Measurements from ENCODE around the gene HSPBP1. TPM values are rescaled to one million over a fixed set of nuclear protein-coding genes. Genes with fewer than 3 reads are reported as not detected.
A peak's percentile ranks its signal among the peaks of the same experiment; 100 is the strongest.

HSPBP1 gene
- total RNA-seq, 1 donor from 2014 or later = 22.7 TPM

DNA sequence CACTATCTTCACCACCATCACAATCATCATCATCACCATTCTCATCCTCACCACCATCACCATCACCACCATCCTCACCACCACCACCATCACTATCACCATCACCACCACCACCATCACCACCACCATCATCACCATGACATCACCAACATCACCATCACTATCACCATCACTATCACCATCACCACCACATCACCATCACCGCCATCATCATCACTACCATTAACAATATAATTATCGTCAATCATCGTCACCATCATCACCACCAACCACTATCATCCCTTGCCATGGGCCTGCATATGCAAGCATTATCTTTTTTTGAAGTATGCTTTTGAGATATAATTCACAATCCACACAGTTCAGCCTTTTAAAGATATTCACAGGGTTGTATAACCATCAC is 13.5 kb downstream of the HSPBP1 start:
- H3K4me3 Mint-ChIP-seq (ENCODE audit: unreplicated experiment) = no peak overlapping the region

GRCh38 chr19:55265723-55266386 is 14.1 kb downstream of the HSPBP1 start:
- Mint-ChIP-seq H3K36me3 (ENCODE audit: low read depth) (peaks cover 6% of the 10 kb centered on the region), H3K4me3 (ENCODE audit: unreplicated experiment) (no peak overlapping the region), H3K27ac (ENCODE audit: unreplicated experiment) (no peak overlapping the region), H3K4me1 (ENCODE audit: low read depth) (no peaks in the 10 kb centered on the region), H3K9me3 (ENCODE audit: low read depth) (peaks cover 6% of the 10 kb centered on the region), H3K27me3 (ENCODE audit: low read depth) (no peaks in the 10 kb centered on the region)
- peak; percentile 88 for DNase-seq (ENCODE audit: low spot score)
- no peak for TF ChIP-seq CTCF (IDR thresholded peaks at IDR 0.05)

More for the DNA sequence above, 13.5 kb downstream of the HSPBP1 start:
- Mint-ChIP-seq H3K27me3 (ENCODE audit: low read depth) (no peaks in the 10 kb centered on the region), H3K27ac (ENCODE audit: unreplicated experiment) (no peak overlapping the region), H3K36me3 (ENCODE audit: low read depth) (peaks cover 6% of the 10 kb centered on the region), H3K4me1 (ENCODE audit: low read depth) (no peaks in the 10 kb centered on the region), H3K9me3 (ENCODE audit: low read depth) (peaks cover 6% of the 10 kb centered on the region)
- TF ChIP-seq CTCF (IDR thresholded peaks at IDR 0.05) = no peak
- no peak for DNase-seq (ENCODE audit: low spot score)

DNA sequence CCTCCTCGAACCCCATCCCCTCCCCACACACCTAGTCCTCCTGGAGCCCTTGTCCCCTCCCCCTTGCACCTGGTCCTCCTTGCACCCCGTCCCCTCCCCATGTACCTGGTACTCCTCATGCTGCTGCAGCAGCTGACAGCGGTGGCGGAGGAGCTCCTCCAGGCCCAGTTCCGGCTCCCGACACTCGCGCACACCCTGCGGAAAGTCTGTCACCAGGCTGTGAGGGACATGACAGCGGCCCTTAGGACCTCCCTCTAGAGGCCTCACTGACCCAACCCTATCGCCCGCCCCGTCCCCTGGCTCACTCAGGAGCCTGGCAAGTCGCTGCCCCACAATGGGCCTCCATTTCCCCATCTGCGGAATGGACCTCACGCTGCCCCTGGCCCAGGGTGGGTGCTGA is 14.7 kb downstream of the HSPBP1 start:
- Mint-ChIP-seq H3K4me3 (ENCODE audit: unreplicated experiment) (no peak overlapping the region), H3K36me3 (ENCODE audit: low read depth) (peaks cover 6% of the 10 kb centered on the region), H3K27ac (ENCODE audit: unreplicated experiment) (no peak overlapping the region), H3K9me3 (ENCODE audit: low read depth) (peaks cover 6% of the 10 kb centered on the region), H3K4me1 (ENCODE audit: low read depth) (peaks cover 3% of the 10 kb centered on the region), H3K27me3 (ENCODE audit: low read depth) (no peaks in the 10 kb centered on the region)
- no peak for TF ChIP-seq CTCF (IDR thresholded peaks at IDR 0.05)
- peak; percentile 67 for DNase-seq (ENCODE audit: low spot score)

DNA sequence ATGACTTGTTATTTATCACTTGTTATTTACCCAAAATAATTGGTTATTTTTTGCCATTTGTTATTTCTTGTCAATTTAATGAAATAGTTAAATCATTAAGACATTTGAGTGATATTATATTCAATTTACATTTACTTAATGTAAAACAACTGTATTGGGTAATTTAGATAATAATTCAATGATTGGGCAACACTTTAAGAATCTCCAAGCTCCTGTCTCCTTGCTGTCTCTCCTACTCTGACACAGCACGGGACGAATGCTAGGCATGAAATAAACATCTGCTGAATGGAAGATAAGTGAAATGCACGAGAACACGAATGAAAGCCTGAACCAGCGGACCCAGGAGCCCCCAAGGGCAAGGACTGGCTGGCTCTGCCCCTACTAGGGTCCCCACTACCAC is 15.4 kb downstream of the HSPBP1 start:
- peaks cover 8% of the 10 kb centered on the region for H3K4me1 Mint-ChIP-seq (ENCODE audit: low read depth)
- no peaks in the 10 kb centered on the region for H3K27me3 Mint-ChIP-seq (ENCODE audit: low read depth)
- H3K9me3 Mint-ChIP-seq (ENCODE audit: low read depth) = peaks cover 6% of the 10 kb centered on the region
- peaks cover 6% of the 10 kb centered on the region for H3K36me3 Mint-ChIP-seq (ENCODE audit: low read depth)
- H3K27ac Mint-ChIP-seq (ENCODE audit: unreplicated experiment) = no peak overlapping the region
- H3K4me3 Mint-ChIP-seq (ENCODE audit: unreplicated experiment) = no peak overlapping the region
- TF ChIP-seq CTCF (IDR thresholded peaks at IDR 0.05) = no peak
- no peak for DNase-seq (ENCODE audit: low spot score)

- no peaks in the 10 kb centered on the region for H3K27me3 Mint-ChIP-seq (ENCODE audit: low read depth)
- H3K4me3 Mint-ChIP-seq (ENCODE audit: unreplicated experiment) = no peak overlapping the region
- H3K4me1 Mint-ChIP-seq (ENCODE audit: low read depth) = peaks cover 17% of the 10 kb centered on the region
- no peak overlapping the region for H3K27ac Mint-ChIP-seq (ENCODE audit: unreplicated experiment)
- peak; percentile 70 for DNase-seq (ENCODE audit: low spot score)
- H3K9me3 Mint-ChIP-seq (ENCODE audit: low read depth) = peaks cover 6% of the 10 kb centered on the region
- peaks cover 6% of the 10 kb centered on the region for H3K36me3 Mint-ChIP-seq (ENCODE audit: low read depth)
- no peak for TF ChIP-seq CTCF (IDR thresholded peaks at IDR 0.05)
Measured at GRCh38 chr19:55262359-55262758, 17.6 kb downstream of the HSPBP1 start.
